ENCODE data around the gene EXOC2.

DNA sequence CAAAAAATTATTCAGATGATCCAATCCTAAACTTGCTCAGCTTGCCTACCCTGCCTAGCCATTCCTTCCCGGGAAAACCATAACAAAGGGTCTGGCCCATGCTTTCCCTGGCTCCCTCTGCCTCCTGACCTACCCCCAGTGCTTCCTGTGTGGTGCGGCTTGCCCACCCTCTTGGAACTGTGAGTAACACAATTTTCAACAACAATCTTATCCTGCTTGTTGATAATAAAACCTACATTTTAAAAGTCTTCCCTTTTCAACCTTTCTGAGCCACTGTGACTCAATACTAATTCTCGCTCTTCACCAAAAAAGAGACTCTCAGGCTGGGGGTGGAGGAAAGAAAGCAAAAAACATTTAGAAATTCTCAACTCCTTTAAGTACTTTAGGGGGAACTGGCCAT is 18.0 kb downstream of the EXOC2 start:
- TF ChIP-seq TARDBP (IDR thresholded peaks at IDR 0.05; ENCODE audit: borderline replicate concordance) (no peak), RAD21 (IDR thresholded peaks at IDR 0.05; ENCODE audit: insufficient read depth, low read depth, low read length) (no peak), SIN3A (IDR thresholded peaks at IDR 0.05; ENCODE audit: low read depth, low read length) (no peak), POLR2A (IDR thresholded peaks at IDR 0.05; ENCODE audit: low read depth, low read length) (no peak), ZNF384 (IDR thresholded peaks at IDR 0.05; ENCODE audit: borderline replicate concordance, low read depth, low read length) (no peak), GABPA (IDR thresholded peaks at IDR 0.05; ENCODE audit: low read depth) (no peak), POLR2AphosphoS5 (IDR thresholded peaks at IDR 0.05; ENCODE audit: low read length) (no peak), SRF (IDR thresholded peaks at IDR 0.05; ENCODE audit: low read depth in 2 of 2, low read length in 2 of 2) (no peak), EZH2 (IDR thresholded peaks at IDR 0.05; ENCODE audit: borderline replicate concordance, control insufficient read depth, low read depth, low read length) (no peak)
- TF ChIP-seq, protein P1, sequence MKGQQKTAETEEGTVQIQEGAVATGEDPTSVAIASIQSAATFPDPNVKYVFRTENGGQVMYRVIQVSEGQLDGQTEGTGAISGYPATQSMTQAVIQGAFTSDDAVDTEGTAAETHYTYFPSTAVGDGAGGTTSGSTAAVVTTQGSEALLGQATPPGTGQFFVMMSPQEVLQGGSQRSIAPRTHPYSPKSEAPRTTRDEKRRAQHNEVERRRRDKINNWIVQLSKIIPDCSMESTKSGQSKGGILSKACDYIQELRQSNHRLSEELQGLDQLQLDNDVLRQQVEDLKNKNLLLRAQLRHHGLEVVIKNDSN (IDR thresholded peaks at IDR 0.05; ENCODE audit: borderline replicate concordance, extremely low read length, insufficient read depth, low read depth, low read length), result no peak
- TF ChIP-seq, protein P2, sequence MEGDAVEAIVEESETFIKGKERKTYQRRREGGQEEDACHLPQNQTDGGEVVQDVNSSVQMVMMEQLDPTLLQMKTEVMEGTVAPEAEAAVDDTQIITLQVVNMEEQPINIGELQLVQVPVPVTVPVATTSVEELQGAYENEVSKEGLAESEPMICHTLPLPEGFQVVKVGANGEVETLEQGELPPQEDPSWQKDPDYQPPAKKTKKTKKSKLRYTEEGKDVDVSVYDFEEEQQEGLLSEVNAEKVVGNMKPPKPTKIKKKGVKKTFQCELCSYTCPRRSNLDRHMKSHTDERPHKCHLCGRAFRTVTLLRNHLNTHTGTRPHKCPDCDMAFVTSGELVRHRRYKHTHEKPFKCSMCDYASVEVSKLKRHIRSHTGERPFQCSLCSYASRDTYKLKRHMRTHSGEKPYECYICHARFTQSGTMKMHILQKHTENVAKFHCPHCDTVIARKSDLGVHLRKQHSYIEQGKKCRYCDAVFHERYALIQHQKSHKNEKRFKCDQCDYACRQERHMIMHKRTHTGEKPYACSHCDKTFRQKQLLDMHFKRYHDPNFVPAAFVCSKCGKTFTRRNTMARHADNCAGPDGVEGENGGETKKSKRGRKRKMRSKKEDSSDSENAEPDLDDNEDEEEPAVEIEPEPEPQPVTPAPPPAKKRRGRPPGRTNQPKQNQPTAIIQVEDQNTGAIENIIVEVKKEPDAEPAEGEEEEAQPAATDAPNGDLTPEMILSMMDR (IDR thresholded peaks at IDR 0.05 in 2 of 3, conservative IDR thresholded peaks at IDR 0.05 in 1 of 3; ENCODE audit: control insufficient read depth in 2 of 3, extremely low read depth in 1 of 3, insufficient read depth in 1 of 3, low read depth in 3 of 3, low read length in 3 of 3), result no peak
- TF ChIP-seq, protein P3, sequence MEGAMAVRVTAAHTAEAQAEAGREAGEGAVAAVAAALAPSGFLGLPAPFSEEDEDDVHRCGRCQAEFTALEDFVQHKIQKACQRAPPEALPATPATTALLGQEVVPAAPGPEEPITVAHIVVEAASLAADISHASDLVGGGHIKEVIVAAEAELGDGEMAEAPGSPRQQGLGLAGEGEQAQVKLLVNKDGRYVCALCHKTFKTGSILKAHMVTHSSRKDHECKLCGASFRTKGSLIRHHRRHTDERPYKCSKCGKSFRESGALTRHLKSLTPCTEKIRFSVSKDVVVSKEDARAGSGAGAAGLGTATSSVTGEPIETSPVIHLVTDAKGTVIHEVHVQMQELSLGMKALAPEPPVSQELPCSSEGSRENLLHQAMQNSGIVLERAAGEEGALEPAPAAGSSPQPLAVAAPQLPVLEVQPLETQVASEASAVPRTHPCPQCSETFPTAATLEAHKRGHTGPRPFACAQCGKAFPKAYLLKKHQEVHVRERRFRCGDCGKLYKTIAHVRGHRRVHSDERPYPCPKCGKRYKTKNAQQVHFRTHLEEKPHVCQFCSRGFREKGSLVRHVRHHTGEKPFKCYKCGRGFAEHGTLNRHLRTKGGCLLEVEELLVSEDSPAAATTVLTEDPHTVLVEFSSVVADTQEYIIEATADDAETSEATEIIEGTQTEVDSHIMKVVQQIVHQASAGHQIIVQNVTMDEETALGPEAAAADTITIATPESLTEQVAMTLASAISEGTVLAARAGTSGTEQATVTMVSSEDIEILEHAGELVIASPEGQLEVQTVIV (IDR thresholded peaks at IDR 0.05; ENCODE audit: borderline replicate concordance, partially characterized antibody), result no peak
- TF ChIP-seq, protein P4, sequence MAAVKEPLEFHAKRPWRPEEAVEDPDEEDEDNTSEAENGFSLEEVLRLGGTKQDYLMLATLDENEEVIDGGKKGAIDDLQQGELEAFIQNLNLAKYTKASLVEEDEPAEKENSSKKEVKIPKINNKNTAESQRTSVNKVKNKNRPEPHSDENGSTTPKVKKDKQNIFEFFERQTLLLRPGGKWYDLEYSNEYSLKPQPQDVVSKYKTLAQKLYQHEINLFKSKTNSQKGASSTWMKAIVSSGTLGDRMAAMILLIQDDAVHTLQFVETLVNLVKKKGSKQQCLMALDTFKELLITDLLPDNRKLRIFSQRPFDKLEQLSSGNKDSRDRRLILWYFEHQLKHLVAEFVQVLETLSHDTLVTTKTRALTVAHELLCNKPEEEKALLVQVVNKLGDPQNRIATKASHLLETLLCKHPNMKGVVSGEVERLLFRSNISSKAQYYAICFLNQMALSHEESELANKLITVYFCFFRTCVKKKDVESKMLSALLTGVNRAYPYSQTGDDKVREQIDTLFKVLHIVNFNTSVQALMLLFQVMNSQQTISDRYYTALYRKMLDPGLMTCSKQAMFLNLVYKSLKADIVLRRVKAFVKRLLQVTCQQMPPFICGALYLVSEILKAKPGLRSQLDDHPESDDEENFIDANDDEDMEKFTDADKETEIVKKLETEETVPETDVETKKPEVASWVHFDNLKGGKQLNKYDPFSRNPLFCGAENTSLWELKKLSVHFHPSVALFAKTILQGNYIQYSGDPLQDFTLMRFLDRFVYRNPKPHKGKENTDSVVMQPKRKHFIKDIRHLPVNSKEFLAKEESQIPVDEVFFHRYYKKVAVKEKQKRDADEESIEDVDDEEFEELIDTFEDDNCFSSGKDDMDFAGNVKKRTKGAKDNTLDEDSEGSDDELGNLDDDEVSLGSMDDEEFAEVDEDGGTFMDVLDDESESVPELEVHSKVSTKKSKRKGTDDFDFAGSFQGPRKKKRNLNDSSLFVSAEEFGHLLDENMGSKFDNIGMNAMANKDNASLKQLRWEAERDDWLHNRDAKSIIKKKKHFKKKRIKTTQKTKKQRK (IDR thresholded peaks at IDR 0.05; ENCODE audit: low read depth, low read length), result no peak
